GM18498 (cell line): ENCODE results near the gene F13A1.

Experiments used
- ATAC-seq: cut with Tn5 transposase; IDR thresholded peaks from one replicate; pipeline ENCODE4 v1.9.1; 2021; ENCODE audit warnings: mild to moderate bottlenecking, moderate library complexity; ENCODE audit not compliant: unreplicated experiment

The F13A1 gene

DNA sequence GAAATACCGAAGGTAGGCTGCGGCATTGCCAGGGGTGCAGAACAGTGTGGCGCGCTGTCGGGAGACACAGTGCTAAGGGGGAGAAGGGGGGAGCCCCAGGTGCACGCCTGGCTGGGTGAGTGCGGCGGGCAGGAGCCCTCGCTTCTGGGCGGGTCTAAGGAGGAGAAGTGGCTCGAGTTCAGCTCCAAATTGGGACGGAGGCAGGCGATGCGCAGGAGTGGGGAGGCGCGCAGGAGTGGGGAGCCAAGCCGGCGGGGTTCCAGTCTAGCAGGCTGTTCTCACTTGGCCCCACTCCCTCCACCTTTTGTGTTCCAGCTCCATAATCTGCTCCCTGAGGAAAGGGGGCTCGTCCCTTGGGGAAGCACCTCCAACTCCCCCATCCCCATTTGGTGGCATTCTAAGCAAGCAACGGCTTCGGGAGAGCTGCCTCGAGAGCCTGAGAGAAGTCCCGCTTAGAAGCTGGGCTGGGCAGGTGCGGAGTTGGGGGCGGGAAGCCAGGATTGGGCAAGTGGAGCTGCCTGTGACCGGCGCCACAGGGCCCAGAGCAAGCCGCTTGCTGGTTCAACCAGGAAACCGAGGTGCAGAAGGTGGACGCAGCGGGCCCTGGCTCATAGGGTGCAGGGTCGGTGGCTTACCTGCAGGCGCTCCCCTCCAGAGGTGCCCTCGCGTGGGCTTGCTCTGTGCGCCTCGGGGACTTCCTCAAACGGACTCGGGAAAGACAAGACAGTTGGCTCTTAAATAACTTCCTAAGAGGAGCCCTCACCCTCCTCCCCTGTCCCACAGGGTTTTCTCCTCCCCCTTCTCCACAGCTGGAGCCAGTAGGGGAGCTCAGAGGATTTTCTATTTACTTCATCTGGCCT lies at the start of gene F13A1:
Gene F13A1 (minus strand): TSS at position 711 of the 860 bp plus-strand sequence. CDS start 1,998 bp downstream, outside the sequence.
- no peak for ATAC-seq

DNA sequence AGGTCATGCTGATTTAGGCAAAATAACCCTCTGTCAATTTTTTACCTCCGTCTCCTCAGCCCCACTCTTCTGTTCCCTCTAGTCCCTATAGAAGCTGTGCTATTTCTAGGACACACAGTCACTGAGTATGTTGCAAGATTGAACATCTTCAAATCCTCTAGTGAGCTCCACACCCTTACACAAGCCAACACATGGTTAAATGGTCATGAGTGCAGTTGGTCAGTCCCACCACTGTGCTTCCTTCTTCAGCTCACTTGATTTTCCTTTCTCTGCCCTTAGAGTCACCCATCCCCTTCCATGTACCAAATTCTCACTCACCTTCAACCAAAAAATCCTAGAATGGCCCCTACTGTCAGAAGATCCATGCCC lies 48.2 kb upstream of the F13A1 start:
- no peak for ATAC-seq

GRCh38 chr6:6368040-6368683 lies 47.7 kb upstream of the F13A1 start:
- ATAC-seq = no peak

- no peak for ATAC-seq
Observed at GRCh38 chr6:6366803-6367202, 46.3 kb upstream of the F13A1 start.

- no peak for ATAC-seq
Observed at GRCh38 chr6:6365242-6365641, 44.8 kb upstream of the F13A1 start.

- no peak for ATAC-seq
Observed at GRCh38 chr6:6362056-6362840, 41.8 kb upstream of the F13A1 start.

DNA sequence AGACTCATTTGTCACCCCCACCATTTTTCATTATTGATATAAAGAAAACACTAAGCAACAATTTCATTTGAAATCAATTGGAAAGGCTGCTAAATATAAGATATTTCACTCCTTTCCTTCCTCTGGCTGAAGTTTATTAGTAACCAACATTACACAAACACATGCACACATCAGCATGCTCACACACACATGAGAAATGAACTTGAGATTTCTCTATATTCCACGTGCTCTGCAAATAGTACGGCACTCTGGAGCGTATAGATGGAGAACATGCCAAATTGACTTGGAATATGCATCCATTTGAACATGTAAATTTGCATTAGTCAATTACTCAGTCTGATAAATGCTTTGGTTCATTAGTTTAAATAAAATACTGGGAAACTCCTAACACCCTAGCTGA lies 37.1 kb upstream of the F13A1 start:
- ATAC-seq = no peak

DNA sequence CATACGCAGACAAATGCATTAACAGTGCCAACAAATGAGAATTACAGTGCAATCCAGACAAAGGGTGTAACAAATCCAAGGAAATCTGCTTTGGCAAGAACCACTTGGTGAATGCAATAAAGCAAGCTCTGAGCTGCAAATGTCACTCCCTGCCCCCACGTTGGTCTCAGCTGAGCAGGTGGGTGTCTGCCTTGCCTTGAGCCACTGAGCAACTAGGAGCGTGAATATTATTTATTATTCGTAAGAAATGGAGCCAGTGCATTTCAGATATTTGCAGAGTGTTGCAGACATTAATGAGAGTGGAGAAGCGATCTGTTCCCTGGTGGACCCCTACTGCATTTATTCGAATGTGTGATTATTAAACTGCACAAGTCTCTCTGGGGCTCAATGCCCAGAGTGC lies 36.6 kb upstream of the F13A1 start:
- no peak for ATAC-seq

DNA sequence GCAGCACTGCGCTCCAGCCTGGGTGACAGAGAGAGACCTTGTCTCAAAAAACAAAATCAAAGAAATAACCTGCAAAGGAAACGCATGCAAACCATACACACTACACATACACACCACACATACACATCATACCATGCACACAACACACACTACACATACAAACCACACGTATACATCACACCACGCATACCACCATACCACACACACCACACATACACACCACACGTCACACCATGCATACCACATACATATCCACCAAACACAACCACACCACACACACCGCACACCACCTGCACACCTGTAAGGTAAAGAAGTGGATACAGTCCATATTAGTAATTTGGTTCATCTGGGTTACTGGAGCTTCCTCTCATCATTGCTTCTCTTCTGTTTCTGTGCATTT lies 32.3 kb upstream of the F13A1 start:
- no peak for ATAC-seq

DNA sequence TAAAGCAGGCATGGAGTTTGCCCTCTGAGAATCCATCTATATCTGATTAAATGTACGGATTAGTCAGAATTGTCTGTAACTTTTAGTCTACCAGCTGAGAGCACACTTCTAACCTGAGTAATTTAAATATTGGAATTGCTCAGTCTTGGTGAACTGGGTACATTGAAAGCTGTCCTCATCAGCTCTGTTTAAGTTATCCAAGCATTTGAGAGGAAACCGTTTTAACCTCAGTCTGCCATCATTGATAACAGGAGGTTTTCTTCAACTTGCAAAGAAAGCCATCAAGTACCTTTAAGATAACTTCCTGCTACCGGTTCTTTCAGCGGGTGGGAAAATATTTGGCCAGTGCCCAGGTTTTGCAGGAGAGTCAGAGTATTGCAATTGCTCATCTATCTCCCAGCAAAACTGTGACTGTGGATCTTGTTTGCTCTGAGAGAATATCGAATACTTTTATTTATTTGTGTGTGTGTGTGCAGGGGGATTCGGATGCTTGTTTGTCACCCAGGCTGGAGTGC lies 31.1 kb upstream of the F13A1 start:
- no peak for ATAC-seq

GRCh38 chr6:6350696-6351095 lies 30.2 kb upstream of the F13A1 start:
- no peak for ATAC-seq

GRCh38 chr6:6348256-6348655 lies 27.8 kb upstream of the F13A1 start:
- ATAC-seq = no peak

GRCh38 chr6:6346427-6347023 lies 26.1 kb upstream of the F13A1 start:
- no peak for ATAC-seq

DNA sequence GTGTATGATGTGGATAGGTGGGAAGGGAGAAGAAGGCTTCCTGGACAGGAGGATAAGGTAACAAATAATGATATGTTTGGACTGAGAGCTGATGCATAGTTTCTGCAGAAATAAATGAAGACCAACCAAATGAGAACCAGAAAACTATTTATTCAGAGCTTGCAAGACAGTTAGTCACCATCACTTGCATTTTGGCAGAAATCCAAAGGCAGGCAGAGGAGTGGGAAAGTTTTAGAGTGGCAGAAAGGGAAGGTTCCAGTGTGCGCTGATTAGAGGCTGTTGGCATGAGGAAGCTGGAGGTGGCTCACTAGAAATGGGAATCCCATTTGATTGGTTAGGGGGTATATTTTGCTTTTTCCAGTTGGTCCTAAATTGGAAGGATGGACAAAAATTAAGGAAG lies 13.0 kb upstream of the F13A1 start:
- ATAC-seq = no peak

DNA sequence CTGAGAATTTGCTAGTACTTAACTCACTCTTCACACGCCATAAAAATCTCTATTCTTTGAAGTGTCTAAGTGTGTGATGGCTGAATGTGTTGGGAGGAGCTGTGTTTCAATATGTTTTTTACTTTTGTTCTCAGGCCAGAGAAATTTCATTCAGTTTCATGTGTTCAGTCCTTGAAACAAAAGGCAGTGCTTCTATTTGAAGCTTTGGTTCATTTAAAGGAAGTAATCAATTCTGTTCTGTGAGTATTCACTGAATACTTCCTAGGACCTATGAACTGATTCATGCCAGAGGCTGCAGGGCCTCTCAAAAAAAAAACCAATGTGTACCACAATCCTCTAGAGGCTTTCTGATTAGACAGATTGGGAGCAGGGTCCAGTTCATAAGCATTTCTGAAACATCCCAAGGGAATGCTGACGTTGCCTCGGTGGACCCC lies 12.4 kb upstream of the F13A1 start:
- peak; percentile 45 for ATAC-seq

DNA sequence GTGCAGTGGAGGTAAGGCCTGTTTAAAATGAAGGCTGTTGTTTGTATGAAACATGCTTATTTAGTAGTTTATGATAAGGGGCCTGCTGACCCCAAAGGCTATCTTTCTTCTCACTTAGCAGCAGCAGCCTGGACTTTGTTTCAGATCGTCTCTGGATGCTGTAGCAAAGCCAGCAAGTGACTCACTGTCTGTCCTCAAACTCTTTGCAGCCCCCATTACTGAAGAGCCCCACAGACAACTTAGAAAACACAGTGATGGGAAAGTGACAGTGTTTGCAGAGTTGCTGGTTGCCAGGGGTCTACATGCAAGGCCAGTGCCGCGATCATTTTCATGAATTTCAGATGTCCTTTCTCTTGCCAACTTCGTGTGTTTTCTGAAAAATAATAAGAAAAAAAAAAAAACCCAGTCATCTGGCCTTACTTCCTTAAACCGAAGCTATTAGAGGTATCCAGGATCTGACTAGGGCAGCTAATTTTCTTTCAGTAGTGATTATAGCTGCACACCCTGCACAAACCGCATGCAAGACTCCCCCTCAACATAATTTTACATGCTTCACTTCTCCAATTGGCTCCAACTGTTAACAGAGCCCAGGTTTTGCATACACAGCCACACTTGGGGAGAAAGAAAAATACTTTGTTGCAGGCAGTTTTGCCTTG lies 11.6 kb upstream of the F13A1 start:
- ATAC-seq = peak; percentile 81

DNA sequence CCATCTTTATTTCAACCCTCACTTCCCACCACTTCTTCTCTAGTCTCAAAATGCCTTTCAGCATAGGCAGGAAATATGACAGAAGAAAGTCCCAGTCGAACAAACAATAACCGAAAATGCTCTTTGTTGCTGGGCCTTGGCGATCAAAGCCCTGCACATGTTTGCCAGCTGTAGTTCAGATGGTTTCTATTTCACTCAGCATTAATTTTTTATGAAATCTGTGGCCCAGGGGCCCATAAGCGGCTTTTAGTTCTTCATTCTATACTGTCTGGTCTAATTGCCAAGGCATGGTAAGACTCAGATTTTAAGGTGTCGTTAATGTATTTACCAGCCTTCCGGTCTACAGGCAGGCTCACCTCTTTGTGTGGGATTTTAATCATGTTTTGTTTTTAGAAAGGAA lies 10.9 kb upstream of the F13A1 start:
- peak; percentile 54 for ATAC-seq

DNA sequence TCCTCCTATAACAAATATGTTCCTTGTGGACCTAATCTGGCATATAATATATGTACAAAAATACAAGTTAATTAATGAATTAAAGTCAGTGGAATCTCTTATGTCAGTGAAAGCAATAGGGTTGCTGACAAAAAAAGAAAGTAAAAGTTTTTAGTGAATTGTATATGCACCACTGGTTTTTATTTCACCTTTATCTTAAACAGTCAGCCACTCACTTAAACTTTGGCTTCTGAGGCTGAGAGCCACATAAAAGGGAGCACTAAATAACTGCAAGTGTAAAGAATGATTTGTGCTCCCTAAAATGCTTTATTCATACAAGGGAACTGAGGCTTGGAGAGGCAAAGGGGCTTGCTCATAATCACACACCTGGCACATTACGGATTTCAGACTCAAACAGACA lies 9.9 kb upstream of the F13A1 start:
- ATAC-seq = no peak

DNA sequence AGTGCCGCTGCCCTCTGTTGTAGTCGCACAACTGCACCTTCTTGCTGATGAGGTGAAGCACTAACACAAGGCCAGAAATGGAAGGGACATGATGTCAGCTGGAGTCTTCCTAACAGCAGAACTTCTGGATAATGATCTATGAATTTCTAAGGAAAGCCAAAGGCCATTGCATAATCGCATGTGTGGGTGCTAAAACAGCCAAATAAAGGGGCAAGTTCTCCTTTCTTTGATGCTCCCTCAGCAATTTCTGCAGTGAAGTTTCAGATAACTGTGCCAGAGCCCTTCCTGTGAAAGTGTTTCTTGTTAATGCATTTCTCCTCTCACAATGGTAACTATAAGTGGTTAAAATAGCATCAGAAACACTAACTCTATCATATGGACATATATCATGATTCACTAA lies 8.0 kb upstream of the F13A1 start:
- no peak for ATAC-seq

GRCh38 chr6:6323352-6323751 lies 2.9 kb upstream of the F13A1 start:
- ATAC-seq = no peak

DNA sequence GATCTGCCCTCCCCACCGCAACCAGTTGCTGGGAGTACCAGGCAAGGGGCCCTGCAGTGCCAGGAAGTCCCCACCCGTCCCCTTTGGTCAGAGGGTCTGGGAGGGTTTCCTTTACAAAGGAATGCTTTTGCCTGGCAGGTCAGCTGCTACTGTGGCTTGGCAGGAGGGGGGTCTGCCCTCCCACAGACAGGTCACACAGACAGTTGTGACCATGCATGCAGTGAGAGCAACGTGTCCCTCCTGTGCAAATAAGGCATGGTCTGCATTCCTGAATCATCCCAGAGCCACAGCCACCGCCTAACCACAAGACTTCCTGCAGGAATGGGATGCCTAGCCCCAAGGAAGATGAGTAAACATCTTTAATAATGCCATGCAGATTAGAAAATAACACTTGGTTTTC lies 439 bp upstream of the F13A1 start:
- no peak for ATAC-seq
